GM19240 (cell line): ENCODE results near the gene KIAA1549.
A peak's percentile ranks its signal among the peaks of the same experiment; 100 is the strongest.

ENCODE experiments used
- DNase-seq: peaks from one replicate; pipeline ENCODE4 v3.0.0; 2011; ENCODE audit warnings: low spot score; ENCODE audit not compliant: insufficient read length

The KIAA1549 gene

DNA sequence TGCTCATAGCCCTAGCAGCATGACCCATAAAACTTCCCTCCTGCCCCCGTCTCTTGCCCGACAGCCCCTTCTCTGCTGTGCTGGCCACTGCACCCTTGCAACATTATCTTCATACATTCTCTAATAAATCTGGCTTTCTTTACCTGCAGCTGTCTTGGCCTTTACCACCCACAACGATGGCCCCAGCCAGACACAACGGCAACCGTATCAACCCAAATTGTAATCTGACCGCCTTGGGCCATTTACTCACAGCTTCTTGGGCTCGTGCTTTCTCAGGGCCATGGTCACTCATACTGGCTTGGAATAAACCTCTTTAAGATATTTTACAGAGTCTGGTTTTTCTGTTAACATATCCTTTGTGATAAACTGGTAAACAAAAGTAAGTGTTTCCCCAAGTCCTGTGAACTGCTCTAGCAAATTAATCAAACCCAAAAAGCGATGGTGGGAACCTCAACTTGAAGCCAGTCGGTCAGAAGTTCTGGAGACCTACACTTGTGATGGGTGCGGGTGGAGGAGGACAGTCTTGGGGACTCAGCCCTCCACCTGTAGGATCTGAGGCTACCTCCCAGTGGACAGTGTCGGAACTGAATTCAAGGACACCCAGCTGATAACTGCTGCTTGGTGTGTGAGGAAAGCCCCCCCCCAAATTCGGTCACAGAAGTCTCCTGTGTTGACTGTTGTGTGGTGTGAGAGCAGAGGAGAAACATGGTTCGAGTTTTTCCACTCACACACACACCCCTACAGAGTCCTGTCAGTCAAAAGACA, 95.6 kb downstream of the KIAA1549 start:
- DNase-seq: no peak

DNA sequence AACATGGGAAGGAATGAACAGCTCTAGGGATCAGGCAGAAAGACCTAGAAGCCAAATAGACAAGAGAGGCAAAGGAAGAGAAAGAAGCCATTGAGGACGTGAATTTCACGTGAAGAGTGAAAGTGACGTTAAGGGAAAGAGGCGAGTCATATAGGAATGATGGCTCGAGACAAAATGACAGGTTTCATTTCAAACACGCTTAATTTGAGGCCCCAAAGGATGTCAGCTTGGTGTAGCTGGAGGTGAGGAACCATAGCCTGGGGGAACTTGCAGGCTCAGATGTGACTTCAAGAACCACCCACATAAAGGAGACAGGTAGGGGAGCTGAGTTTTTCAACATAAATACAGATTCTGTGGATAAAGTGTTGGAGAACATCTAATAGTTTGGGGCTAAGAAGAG, 98.9 kb downstream of the KIAA1549 start:
- DNase-seq: no peak

DNA sequence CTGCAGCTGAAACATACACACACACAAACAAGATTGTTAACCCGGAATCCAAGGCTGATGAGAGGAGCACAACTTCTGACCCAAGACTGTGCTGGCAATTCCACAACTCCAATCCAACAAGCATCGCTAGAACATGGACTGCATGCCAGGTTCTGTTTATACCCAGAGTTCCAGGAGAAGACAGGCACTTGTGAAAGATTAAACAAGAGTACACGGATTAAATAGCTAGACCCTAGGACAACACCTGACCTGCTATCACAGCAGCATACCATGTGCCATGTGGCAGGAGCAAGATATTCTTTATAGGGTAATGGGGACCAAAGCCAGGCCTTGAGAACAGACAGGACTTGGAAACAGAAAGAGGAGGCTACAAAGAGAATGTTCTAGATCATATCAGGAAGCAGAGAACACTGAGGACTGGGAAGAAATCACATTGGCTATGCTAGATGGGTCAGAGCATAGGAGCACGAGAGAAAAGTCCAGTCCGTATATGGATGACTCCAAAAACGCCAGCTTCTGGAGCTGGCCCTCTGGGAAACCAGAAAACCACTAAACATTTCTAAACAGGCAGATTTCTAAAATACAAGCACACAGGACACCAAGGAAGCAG, 99.5 kb downstream of the KIAA1549 start:
- no peak for DNase-seq

DNA sequence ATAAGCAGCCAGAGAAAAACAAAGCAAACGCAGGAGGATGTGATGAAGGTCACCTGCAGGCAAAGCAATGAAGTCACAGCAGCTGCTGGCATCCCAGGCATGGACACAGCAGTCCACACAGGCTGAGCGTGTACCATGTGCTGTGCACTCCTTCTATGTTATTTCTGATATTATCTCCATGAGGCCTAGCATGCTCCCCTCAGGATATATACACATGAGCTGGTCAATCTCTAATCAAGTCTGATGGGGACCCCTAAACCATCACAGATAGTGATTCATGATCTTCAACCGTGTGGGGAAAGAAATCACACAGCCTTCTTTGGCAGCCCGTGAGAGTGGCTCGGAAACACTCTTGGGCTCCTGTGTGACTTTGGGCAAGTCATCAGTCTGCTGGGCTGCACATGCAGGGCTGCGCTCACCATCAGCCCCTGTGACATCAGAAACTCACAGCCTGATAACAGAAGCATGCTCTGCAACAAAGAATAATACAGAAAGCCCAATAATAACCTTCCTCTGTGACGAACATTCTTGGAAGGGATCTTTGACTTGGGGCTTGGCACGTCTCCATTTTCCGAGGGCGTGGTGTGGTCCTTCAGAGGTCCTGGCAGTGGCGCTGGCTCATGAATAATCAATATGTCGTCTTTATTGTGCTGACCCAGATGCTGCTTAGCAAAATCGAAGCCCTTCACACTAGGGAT, 100.2 kb downstream of the KIAA1549 start:
- DNase-seq: no peak

DNA sequence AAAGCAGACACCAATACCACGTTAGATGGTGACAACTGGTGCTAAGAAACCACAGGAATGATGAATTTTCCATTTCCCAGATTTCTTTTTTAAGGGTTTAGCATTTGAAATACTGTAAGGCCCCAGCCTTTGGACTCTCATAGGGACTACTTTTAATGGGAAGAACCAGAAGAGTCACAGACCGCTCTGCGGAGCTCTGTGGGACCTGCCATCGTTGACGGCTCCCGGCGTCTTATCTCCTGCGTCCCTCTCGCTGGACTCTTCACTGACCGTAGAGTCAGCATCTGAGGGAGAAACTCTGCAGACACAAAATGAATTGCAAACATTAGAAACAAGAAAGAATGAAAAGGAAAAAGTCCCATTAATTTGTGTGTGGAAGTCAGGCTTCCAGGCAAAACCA, 101.8 kb downstream of the KIAA1549 start:
- DNase-seq: no peak

DNA sequence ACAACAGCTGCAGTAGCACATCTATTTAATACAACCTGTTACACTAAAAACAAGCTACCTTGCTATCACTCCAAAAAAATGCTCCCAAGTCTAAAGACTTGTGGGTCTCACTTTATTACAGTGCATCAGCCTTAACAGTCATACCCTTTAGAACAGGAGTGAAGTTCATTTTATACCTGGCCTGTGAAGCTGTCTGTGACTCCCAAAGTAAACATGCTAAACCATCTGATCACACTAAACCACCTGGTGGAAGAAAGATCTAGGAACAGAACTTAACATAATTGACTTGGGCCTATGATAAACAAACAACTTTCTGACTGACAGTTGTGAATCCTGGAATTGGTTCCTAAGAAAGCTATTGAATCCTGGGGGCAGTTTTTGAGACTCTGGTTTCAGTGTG, 102.3 kb downstream of the KIAA1549 start:
- no peak for DNase-seq

DNA sequence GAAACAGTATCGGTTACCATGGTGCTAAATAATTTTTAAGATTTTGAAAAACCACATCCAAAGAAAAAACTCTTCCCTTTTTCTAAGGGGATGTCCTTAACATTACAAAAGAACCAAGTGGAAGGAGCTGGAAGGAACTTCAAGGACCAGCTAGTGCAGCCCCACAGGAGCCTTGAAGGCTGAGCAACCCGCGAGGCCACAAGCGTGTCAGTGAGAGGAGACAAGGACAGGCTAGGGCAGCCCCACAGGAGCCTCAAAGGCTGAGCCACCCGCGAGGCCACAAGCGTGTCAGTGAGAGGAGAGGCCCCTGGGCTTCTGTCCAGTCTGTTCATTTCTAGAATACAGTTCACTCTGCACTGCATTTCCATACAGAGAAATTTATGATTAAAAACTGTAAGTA, 103.1 kb downstream of the KIAA1549 start:
- DNase-seq: no peak

DNA sequence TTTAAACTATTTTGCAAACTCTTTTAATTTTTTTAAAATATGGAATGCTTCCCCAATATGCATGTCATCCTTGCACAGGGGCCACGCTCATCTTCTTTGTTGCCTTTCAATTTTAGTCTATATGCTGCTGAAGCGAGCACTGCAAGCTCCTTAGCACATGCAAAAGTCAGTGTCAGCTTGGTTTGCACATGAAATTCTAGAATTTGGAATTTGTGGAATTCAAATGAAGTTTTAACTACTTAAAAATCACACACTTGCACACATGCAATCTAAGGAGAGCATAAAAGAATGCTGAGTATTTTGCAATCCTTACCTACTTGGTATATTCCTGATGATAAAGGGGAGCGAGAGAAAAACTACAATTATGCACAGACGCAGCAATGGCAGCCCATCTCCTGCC, 104.9 kb downstream of the KIAA1549 start:
- no peak for DNase-seq

DNA sequence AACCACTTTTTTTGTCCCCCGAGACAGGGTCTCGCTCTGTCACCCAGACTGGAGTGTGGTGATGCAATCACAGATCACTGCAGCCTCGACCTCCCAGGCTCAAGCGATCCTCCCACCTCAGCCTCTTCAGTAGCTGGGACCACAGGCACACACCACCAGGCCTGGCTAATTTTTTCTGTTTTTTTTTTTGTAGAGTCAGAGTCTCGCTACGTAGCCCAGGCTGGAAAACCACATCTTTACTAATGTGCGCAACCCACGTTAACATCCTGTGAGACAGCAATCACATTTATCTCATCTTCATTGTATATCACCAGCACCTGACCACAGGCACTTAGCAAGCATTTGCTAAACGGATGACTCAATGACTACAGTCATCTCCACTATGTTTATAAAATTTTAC, 105.4 kb downstream of the KIAA1549 start:
- no peak for DNase-seq

DNA sequence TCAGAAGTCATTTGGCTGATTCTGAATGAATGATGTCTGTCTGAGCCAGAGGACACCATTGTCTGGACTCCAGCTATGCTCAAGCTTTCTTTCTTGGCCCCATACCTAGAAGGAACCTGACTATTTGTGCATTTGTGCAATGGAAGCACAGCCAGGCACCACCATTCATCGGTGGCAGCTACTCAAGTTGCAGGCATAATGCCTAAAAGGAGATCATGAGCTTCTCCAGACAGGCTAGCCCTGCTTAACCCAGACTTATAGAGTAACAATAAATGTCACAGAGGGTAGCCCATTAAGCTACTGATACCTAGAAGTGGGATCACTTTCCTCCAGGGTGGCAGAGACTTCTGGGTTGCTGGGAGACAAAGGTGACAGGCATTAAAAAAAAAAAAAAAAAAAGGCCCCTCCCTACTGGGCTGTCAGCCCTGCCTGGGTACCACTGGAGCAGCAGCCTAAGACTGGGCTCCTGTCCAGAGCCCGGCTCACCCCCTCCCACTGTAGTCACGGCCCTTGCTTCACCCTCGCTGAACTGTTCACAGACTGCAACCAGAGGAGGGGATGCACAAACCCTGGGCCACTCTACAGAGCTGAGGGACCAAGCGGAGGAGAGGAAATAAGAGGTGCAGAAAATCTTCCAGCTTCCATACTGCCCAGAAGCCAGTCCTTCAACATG, 107.8 kb downstream of the KIAA1549 start:
- no peak for DNase-seq

DNA sequence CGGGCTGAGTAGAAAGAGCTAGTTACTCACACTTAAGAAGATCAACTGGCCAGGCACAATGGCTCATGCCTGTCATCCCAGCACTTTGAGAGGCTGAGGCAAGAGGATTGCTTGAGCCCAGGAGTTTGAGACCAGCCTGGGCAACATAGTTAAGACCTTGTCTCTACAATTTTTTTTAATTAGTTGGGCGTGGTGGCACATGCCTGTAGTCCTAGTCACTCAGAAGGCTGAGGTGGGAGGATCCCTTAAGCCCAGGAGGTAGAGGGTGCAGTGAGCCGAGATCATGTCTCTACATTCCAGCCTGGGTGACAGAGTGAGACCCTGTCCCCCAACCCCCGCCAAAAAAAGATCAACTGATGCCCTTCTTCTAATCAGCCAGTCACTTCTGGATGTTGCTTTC, 108.6 kb downstream of the KIAA1549 start:
- DNase-seq: no peak

DNA sequence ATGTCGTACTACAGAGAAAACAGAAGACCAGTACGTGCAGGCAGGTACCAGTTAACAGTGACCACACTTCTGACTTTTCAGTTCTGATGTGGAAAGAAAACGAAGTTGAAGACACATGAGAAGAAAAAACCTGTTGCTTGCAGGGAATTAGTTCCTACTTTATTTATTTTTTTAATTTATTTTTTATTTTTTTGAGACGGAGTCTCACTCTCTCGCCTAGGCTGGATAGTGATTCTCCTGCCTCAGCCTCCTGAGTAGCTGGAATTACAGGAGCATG, 109.4 kb downstream of the KIAA1549 start:
- DNase-seq: no peak

DNA sequence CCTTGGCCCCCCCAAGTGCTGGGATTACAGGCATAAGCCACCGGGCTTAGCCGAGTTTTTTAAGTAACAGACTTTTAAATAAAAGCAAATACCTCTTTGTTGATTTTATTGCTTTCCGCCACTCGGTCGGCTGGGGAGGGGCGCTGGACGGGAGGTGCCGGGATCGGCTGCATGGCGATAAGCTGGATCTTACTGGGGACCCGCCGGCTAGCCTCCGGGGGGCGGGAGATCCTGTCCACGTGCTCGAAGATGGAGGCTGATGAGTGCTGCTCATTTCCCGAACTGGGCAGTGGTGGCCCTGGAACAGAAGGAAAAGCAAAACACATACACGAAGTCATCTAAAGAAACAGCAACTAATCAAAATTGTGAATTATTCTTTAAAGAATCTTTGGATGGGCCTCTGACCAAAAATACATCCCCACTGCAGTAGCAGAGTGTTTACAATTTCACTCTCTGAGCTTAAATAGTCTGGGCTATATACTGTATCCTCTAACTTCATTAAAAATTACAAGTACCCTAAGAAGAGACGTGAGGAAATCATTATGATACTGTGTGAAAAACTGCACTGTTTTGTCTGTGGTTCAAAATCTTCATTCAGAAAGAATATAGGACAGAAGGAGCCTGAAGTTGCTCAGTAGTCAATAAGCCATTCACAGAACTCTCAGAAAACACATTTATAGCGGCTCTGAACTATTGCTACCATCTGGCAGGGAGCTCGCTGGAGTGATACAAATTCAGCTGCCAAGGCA, 110.0 kb downstream of the KIAA1549 start:
- no peak for DNase-seq

DNA sequence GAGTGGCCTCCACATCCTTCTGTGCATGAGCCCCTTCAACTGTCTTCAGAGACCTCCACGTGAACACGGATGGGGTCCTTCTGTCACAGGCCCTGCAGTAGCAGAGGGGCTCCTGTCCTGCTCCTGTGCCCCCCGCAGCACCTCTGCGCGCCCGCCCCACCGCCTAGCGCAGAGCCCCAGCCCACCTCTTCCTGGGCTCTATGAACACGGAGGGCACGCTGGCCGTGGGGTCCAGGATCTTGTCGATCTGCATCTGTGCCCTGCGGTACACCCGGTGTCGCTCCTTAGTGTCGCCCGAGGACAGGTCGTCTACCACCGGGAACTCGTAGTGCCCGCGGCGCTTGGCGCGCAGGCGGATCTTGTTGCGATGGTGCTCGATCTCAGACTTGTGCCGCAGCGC, 111.8 kb downstream of the KIAA1549 start:
- DNase-seq: no peak

DNA sequence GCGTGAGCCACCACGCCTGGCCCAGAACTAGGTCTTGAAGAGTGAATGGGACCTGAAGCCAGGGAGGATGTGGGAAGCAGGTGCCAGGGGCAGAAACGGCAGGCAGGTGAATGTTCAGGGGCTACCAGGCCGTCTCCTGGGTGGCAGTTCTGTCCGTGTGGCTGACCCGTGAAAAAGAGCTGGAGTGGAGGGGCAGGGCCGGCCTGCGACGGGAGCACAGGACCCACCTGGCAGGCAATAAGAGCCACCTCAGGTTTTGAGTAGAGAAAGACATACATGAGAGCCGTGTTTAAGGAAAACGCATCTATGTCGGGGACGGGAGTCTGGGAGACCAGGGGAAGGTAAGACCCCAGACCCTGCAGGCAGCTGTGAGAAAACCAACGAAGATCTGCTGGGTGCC, 112.5 kb downstream of the KIAA1549 start:
- no peak for DNase-seq

DNA sequence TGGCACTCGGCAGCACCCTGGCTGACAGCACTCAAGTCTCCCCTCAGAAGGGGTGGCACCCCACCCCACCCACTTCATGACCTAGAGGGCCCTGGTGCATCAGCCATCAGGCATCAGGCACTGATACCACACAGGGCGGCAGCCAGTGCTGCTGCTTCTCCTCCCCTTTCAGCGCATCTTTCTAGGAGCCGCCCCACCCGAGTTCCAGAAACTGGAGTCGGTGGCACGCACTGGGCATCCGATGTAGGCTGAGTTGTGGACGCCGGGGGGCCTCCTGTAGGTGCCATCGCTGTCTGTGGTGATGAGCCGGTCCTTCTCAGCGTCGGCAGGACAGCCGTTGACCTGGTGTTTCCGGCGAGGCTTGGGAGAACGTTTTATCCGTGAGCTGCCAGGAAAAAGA, 113.4 kb downstream of the KIAA1549 start:
- no peak for DNase-seq

DNA sequence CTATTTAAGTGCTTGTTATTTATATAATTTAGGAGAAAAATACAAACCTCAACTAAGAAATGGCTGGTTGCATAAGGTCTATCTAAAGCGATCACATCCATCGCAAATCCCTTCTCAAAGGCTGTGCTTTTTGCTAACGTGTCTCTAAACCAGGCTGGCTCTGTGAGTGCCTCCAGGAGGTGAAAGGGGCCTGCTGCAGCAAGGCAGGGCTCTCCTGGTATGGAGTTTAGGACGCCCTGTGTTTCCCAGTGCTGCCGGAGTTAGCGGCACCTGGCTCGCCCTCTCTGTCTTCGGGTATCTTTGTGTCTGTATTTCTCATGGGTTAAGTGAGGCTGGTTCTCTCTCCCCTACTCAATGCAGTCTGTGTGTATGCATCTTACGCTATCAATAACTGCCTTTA, 114.8 kb downstream of the KIAA1549 start:
- DNase-seq: no peak

DNA sequence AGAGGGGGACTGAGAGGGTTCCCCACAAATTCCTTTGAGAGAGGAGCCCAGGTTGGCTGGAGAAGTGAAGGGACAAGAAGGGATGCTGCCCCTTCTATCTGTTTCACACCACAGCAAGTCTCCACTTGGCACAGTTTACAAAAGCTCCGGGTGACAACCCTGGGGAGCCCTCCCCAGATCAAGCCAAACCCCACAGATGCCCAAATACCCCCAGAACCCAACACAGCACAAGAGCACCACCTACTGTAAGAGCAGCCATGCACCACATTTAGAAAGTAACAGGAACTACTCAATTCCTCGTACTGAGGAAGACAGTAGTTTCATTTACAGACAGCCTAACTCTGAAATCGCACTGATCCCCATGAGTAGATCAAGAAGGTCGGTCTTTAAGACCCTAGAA, 115.3 kb downstream of the KIAA1549 start:
- peak; percentile 37 for DNase-seq

DNA sequence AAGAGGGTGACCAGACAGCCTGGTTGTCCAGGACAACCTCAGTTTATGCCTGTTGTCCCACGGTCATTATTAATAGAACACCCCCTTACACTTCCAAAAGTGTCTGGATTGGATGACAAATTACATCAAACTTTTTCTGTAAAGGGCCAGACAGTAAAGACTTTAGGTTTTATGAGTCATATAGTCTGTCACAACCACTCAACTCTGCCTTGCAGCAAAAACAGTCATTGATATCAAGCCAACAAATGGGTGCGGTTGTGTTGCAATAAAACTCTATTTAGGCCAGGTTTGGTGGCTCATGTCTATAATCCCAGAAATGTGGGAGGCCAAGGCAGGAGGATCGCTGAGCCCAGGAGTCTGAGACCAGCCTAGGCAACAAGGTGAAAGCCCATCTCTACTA, 116.5 kb downstream of the KIAA1549 start:
- DNase-seq: no peak

DNA sequence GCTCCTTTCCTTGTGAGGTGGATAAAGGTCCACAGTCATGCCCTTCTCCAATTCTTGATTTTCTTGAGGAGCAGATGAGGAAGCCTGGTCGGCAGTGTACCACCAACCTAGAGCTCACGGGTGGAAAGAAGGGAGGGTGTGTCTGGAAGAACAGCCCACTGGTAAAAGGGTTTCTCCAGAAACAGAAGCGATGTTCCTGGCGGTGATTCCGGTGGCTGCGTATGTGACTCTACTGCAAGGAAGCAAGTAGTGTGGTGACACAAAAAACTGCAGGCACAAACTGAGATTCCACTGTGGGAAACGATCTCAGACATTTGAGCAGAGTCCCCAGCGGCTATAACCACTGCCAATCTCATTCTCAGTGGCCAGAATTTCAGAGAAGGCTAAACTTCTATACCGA, 117.3 kb downstream of the KIAA1549 start:
- no peak for DNase-seq

DNA sequence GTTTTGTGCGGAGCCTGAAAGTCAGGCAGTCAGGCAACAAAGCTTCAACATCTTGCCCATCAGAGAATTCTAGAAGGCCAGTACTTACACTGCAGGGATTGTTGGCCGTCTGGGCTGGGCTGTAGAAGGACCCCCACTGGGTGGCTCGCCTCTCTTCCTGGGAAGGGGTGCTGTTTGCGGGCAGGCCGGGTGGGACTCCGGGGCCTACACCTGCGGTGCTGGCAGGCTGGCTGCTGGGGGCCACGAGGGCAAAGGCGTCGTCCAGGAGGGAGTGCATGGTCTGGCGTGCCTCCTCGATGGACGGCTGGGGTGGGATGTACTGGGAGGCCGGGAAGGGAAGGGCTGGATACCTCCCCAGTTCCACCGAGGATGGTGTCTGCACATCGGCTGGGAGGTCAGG, 120.1 kb downstream of the KIAA1549 start:
- DNase-seq: no peak

DNA sequence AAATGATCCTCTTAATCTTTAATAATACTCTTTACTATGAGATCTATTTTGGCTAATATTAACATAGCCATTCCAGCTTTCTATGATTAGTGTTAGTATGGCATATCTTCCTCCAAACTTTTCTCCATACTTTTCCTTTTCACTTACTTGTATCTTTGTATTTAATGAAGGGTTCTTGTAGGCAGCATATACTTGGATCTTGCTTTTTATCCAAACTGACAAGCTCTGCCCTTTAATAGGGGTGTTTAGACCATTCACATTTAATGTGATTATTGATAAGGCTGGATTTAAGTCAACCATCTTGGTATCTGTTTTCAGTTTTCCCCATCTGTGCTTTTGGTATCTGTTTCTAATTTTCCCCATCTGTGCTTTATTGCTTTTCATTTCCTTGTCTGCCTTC, 123.5 kb downstream of the KIAA1549 start:
- no peak for DNase-seq
